Measurements from ENCODE around the gene ZNF837.

Gene ZNF837

GRCh38 chr19:58400316-58400915 is 19.6 kb upstream of the ZNF837 start:
- peak overlapping the region; percentile 41 for H3K4me3 ChIP-seq (ENCODE audit: control insufficient read depth, low read depth, low read length)
- no peak for DNase-seq (ENCODE audit: low read depth)

GRCh38 chr19:58399903-58400302 is 19.1 kb upstream of the ZNF837 start:
- H3K4me3 ChIP-seq (ENCODE audit: control insufficient read depth, low read depth, low read length) = no peak overlapping the region
- TF ChIP-seq, protein P1, sequence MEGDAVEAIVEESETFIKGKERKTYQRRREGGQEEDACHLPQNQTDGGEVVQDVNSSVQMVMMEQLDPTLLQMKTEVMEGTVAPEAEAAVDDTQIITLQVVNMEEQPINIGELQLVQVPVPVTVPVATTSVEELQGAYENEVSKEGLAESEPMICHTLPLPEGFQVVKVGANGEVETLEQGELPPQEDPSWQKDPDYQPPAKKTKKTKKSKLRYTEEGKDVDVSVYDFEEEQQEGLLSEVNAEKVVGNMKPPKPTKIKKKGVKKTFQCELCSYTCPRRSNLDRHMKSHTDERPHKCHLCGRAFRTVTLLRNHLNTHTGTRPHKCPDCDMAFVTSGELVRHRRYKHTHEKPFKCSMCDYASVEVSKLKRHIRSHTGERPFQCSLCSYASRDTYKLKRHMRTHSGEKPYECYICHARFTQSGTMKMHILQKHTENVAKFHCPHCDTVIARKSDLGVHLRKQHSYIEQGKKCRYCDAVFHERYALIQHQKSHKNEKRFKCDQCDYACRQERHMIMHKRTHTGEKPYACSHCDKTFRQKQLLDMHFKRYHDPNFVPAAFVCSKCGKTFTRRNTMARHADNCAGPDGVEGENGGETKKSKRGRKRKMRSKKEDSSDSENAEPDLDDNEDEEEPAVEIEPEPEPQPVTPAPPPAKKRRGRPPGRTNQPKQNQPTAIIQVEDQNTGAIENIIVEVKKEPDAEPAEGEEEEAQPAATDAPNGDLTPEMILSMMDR (IDR thresholded peaks at IDR 0.05; ENCODE audit: control insufficient read depth, insufficient read depth, low read depth, low read length, missing control alignments) = no peak
- DNase-seq (ENCODE audit: low read depth) = no peak

More at GRCh38 chr19:58400316-58400915, 19.6 kb upstream of the ZNF837 start:
- TF ChIP-seq, protein P1 (IDR thresholded peaks at IDR 0.05; ENCODE audit: control insufficient read depth, insufficient read depth, low read depth, low read length, missing control alignments) = no peak

DNA sequence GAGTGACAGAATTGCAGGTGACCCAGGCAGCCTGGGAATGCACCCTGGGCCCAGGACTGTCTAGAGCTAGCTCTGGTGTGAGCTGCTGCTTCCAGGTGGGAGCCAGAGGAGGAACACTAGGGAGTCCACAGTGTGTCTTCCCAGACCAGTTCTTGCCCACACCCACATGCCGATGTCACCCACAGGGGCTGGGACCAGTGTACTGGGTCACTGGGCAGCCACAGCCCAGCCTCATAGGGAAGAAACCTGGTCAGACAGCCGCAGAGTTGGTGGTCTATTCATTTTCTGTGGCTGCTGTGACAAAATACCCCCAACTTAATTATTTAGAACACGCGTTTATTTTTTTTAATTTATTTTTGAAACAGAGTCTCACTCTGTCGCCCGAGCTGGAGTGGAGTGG is 17.7 kb upstream of the ZNF837 start:
- H3K4me3 ChIP-seq (ENCODE audit: control insufficient read depth, low read depth, low read length) = no peak overlapping the region
- TF ChIP-seq, protein P1 (IDR thresholded peaks at IDR 0.05; ENCODE audit: control insufficient read depth, insufficient read depth, low read depth, low read length, missing control alignments) = no peak
- no peak for DNase-seq (ENCODE audit: low read depth)

- no peak for DNase-seq (ENCODE audit: low read depth)
- TF ChIP-seq, protein P1 (IDR thresholded peaks at IDR 0.05; ENCODE audit: control insufficient read depth, insufficient read depth, low read depth, low read length, missing control alignments) = no peak
- H3K4me3 ChIP-seq (ENCODE audit: control insufficient read depth, low read depth, low read length) = no peak overlapping the region
Observed at GRCh38 chr19:58398087-58398486, 17.3 kb upstream of the ZNF837 start.

- TF ChIP-seq, protein P1 (IDR thresholded peaks at IDR 0.05; ENCODE audit: control insufficient read depth, insufficient read depth, low read depth, low read length, missing control alignments) = no peak
- no peak overlapping the region for H3K4me3 ChIP-seq (ENCODE audit: control insufficient read depth, low read depth, low read length)
- DNase-seq (ENCODE audit: low read depth) = no peak
Observed at GRCh38 chr19:58397533-58398037, 16.8 kb upstream of the ZNF837 start.

DNA sequence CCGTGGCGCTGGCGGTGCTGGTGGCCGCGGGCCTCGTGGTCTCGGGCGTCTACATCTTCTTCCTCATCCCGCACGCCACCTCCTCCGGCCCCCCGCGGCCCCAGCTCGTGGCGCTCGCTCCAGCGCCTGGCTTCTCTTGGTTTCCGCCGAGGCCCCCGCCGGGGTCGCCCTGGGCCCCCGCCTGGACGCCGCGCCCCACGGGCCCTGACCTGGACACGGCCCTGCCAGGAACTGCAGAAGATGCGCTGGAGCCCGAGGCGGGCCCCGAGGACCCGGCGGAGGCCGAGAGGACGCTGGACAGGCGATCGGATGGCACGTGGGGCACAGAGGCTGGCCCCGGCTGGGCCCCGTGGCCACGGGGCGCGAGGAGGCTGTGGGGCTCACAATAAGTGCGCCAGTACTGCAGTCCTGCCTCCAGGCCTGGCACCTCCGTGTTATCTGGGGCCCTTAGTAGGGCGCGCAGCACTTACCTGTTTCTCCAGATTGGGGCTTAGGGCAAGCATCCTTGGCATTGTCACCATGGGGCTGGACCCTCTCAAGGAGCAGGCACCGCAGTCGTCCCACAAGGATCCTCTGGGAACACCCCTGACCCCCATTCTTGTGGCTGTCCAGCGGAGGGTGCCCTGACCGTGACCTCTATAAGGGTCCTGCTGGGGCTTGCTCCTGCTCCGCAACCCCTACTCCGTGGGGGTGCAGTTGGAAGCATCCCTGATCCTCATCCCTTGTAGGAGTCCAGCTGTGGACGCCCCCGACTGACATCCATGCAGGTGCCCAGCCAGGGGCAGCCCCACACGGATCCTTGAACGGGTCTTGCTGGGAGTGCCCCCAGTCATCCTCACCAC is 16.1 kb upstream of the ZNF837 start:
- TF ChIP-seq, protein P1 (IDR thresholded peaks at IDR 0.05; ENCODE audit: control insufficient read depth, insufficient read depth, low read depth, low read length, missing control alignments) = no peak
- H3K4me3 ChIP-seq (ENCODE audit: control insufficient read depth, low read depth, low read length) = no peak overlapping the region

More for the DNA sequence above, 16.1 kb upstream of the ZNF837 start:
- DNase-seq (ENCODE audit: low read depth) = no peak

Data from AG09309 (cell line).